GM19328 (cell line): ENCODE results near the gene ASB16.

ENCODE experiments used
- ATAC-seq: cut with Tn5 transposase; IDR thresholded peaks from one replicate; pipeline ENCODE4 v1.9.1; 2021; ENCODE audit warnings: mild to moderate bottlenecking, moderate library complexity; ENCODE audit not compliant: unreplicated experiment

The ASB16 gene

DNA sequence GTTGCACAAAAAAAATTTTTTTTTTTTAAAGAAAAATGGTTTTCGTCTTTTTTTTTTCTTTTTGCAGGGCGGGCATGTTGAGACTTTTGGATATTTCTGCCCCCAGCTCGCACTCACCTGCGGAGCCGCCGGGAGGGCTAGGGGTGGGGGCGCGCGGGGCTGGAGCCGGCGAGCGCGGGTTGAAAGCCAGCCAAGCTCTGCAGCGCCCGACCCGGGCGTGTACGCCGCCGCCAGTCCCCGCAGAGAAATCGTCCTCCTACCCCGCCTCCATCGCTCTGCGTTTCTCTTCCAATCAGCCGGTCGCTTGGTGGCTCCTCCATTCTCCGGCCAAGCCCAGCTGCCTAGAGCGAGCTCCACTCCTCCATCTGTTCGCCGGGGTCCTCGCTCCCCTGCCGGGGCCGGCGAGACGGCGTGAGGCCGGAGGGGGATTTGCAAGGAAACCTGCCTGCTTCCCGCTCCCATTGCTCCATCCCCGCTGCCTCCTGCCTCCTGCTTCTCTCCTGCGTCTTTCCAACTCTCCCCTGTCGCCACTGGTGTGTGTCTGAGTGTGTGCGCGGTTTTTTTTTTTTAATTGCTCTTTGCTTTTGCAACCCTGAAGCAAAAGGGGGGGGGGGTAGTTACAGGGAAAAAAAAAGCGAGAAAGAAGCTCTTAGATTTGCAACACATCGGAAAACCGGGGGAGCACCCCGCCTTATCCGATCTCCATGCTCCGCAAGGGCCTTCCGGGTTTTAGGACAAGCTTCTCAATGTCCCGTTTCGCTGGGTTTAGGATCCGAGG is 50.8 kb downstream of the ASB16 start:
- no peak for ATAC-seq

DNA sequence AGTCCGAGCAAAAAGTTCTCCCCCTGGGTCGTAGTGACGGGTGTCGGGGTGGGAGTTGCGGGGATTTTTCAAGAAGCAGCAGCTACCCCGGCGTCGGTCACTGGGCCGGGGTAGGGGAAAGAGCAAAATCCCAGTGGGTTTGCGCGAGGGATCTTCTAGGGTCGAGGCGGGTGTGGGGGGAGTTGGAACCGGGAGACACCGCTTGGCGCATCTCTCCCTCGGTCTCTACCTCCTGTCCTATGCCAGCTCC is 51.3 kb downstream of the ASB16 start:
- no peak for ATAC-seq

DNA sequence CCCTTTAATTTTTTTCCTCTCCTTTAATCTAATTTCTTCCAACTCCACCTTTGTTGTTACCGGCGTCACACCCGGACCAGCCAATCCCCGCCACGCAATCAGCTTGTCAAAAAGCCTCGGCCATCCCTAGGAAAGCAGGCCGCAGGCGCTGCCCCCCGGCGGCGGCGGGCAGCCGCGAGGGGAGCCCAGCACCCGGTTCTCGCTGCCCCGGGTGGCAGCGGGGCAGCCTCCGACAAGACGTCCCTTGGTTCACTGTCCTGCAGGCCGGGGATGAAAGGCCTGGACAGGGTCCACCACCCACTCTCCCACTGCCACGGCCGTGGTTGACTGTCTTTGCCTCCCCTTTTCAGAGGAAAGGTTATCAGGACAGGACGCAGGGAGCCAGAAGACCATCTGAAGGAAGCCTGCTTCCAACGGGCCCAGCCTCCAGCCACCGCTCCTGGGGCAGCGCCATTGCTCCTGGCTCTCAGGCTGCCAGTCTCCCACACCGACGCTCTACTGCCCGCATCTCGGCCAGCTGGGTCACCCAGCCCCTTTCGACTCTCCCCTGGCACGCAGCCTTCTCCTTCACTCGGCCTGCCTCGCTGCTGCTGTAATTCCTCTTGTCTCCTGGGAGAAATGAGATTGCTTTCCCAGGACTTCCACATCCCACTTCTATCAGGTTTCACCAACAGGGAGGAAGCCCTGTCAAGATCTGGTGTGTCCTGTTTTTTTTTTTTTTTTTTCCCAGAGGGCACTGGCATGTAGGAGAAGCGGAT is 51.8 kb downstream of the ASB16 start:
- ATAC-seq, result no peak

- no peak for ATAC-seq
Measured at GRCh38 chr17:44223541-44224071, 53.1 kb downstream of the ASB16 start.
